Medulla oblongata (tissue), 1 donor: ENCODE measurements around the gene OLAH.
"Not testable (repeated sequence)": the region's sequence is repeated elsewhere in the genome, so short reads cannot be mapped to it uniquely, and the experiment has no call there.

Source experiments
- DNase-seq: peaks from one replicate; pipeline ENCODE4 v3.0.0-alpha.2; 2015; ENCODE audit errors: extremely low spot score

Gene OLAH

DNA sequence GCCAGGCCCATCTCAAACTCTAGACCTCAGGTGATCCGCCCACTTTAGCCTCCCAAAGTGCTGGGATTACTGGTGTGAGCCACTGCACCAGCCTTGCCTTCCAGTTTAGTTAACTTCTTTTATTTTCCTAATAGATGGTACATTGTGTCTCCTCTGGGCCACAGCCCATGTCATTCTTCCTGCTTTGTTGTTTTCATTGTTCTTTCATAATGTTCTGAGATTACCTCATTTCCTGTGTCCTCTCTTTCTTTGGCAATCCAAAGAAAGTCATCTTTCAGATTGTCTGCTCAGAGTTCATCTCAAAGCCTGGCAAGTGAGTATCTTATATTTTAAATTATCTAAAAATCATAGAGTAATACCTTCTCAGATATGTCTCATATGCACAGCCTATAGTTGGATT, at the start of gene OLAH:
Gene OLAH, plus strand, starts transcription at position 270 of the 400 bp plus-strand sequence. CDS start 3,346 bp downstream, outside the sequence.
- DNase-seq: no peak

DNA sequence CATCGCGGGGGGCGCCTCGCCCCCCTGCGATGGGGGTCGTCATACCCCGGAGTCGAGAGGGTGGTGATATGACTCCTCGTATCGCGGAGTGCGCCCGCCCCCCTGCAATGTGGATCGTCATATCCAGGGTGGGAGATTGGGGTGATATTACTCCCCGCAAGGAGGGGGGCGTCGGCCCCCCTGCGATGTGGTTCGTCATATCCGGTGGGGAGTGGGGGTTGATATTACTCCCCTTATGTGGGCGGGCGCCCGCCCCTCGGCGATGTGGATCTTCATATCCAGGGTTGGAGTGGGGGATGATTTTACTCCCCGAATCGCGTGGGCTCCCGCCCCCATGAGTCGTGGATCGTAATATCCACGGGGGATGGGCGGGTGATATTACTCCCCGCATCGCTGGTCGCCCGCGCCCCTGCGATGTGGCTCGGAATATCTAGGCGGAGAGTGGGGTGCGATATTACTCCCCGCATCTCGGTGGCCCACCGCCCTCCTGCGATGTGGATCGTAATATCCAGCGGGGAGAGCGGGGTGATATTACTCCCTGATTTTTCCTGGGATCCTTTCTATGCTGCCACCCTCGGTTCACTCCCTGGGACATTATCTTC, 47.7 kb upstream of the OLAH start:
- no peak for DNase-seq

DNA sequence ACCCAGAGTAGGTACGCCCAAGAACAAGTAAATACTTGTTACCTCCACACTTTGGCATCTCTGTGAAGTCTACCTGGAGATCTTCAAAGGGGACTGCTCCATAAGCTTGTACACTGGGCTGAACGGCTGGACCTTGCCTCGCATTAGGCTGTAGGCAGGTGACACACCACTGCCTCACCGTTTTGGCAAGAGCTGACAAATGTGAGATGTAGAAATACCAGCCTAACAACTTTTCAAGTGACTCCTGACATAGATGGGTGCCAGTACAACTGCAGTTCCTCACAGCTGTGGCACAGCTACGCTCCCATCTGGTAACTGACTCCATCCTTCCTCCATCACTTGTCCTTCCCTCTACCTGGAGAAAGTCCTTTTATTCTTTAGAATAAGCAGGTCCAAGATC, 30.2 kb upstream of the OLAH start:
- DNase-seq: not testable (repeated sequence)

DNA sequence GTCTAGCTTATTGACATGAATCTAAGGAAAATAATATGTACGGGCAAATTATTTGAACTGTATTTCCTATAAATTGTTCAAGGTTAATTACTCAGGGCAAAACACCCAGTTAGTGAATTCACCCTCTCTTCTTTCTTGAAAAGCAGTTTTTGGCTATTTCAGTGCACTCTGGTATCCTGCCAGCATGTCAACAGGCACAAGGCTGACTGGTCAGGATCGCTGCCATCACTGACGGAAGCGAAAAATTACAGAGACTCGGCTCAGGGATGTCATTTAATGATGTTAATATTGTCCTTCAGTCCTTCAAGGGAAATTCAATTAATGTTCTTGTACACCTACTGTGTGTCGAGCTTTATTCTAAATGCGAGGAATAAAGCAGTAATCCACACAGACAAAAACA, 28.3 kb upstream of the OLAH start:
- peak; percentile 30 for DNase-seq

DNA sequence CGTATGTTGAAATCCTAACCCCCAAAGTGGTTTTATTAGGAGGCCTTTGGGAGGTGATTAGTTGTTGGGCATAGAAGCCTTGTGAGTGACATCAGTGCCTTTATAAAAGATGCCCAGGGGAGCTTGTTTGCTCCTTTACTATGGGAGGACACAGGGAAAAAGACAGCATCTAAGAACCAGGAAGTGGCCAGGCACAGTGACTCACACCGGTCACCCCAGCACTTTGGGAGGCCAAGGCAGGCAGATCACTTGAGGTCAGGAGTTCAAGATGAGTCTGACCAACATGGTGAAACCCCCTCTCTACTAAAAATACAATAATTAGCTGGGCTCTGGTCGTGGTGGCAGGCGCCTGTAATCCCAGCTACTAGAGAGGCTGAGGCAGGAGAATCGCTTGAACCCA, 22.8 kb upstream of the OLAH start:
- DNase-seq: not testable (repeated sequence)

DNA sequence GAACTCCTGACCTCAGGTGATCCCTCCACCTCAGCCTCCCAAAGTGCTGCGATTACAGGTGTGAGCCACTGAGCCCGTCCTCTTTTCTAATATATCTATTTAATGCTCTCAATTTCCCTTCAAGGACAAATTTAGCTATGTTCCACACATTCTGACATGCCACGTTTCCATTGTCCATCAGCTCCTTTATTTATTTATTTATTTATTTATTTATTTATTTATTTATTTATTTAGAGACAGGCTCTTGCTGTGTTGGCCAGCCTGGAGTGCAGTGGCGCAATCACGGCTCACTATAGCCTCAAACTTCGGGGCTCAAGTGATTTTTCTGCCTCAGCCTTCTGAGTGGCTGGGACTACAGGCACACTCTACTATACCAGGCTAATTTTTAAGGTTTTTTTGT, 20.7 kb upstream of the OLAH start:
- not testable (repeated sequence) for DNase-seq

DNA sequence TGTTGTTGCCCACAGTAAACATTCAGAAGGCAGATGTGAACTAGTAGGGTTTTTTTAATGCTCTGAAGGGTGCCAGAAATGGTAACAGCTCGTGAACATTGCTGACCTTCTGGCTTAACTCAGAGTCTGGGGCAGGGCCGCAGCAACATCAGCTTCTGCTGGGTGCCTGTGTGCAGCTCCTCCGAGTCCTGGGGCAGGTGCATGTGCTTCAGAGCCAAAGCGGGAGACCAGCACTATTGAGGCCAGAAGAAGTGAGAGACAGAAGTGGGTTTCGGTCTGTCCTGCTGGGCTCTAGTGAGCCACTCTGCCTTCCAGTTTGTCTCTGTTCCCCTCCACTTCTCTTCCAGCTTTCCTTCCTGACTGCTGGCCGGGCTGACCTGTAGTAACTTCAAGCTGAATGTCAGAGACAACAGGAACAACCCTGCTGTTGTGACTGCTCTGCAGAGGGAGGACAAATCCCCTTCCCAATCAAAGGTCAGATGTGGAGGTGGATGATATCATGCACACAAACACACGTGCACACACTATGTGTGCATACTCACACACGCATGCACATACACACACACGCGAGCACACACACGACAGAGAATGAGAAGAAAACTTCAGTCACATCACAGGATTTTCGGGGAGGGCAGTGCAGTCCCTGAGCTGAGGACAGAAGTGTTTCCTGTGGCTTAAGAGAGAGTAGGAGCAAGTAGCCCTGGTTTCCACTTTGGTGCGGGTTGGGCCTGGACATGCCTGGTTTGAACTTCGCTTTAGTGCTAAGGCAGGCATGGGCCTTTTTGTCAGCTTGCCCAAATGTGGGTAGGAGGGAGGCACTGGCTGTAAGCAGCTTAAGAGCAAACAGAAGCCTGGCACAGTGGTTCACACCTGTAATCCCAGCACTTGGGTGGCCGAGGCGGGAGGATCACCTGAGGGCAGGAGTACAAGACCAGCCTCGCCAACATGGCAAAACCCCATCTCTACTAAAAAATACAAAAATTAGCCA, 19.4 kb upstream of the OLAH start:
- DNase-seq: not testable (repeated sequence)

DNA sequence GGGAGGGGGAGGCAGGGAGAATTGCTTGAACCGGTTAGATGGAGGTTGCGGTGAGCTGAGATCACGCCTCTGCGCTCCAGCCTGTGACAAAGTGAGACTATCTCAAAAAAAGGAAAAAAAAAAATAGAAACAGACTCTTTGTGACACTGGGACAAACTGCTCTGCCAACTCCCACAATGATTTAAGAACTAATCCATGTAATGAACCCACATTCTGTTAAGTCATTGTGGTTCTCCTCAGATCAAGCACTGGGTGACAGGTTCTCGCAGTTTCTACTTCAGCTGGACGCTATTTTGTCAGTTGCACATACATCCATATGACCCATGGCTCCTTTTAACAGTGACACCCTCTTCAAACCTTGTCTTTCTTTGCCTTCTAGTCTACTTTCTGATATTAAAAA, 18.7 kb upstream of the OLAH start:
- DNase-seq: not testable (repeated sequence)

DNA sequence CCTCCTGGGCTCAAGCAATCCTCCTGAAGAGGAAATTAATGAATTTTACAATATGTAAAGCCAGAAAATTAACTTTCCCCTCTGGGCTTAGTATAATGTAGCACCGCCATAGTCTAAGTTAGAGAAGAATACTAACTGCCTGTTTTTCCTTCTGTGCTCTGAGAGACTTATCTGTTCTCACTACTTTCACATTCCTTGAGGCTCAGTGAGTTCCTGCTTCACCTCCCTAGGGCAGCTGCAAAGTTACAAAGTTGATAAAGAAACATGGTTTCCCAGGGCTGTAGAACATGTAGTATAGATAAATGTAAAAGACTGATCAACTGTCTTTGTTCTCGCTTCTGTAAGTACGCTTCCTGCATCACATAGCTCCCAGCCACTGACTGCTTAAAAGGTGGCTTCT, 16.0 kb upstream of the OLAH start:
- no peak for DNase-seq

DNA sequence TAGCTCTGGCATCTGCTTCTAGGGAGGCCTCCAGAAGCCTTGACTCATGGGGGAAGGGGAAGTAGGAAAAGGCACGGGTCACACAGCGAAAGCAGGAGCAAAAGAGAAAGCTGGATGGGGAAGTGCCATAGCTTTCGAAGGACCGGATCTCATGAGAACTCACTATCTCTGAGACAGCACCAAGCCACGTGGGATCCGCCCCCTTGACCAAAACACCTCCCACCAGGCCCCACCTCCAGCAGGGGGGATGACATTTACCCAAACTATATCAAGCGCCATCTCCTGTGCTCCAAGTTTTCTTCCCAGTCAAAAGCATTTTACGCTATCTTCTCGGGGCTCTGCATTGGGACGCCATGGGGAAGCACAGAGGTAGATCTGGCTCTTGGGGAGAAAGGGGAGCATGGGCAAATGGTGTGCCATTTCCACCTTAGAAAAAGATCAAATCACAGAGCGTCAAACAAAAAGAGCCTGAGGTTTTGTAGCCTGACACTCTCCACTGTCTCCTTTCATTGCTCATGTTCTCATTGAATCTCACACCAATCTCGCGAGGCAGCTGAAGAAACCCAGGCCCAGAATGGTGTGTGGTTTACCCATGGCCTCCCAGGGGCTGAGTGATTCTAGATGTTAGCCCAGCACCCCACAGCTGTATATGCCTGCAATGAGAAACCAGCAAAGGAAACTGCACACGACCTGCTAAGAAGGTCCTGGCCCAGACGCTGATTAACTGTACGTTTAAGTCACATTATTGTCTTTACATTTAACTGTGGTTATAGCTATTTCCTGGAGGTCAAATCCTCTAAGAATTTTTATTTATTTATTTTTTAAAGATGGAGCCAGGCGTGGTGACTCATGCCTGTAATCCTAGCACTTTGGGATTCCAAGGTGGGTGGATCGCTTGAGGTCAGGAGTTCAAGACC, 8.1 kb upstream of the OLAH start:
- peak; percentile 78 for DNase-seq

DNA sequence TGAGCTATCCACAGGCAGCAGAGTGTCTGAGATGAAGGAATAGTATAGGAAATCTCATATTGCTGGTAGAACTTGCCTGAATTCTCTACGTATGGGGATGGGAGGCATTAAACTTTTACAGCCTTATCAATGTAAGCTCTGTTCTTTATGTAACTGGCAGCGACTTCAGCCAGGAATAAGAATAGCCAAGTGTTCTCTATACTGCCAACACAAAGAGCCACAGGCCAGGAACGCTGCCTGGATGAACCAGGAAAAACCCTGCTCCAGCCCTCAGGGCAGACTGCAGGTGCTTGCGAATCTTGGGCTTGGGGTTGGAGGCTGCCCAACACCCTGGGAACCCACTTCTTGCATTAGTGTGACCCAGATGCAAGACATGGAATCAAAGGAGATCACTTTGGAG, 6.1 kb upstream of the OLAH start:
- no peak for DNase-seq

DNA sequence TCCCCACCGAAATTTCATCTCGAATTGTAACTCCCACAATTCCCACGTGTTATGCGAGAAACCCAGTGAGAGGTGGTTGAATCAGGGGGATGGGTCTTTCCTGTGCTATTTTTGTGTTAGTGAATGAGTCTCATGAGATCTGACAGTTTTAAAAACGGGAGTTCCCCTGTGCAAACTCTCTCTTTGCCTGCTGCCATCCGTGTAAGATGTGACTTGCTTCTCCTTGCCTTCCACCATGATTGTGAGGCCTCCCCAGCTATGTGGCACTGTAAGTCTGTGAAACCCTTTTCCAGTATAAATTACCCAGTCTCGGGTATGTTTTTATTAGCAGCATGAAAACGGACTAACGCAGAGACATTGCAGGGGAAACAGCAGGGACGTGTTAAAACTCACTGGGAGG, 5.3 kb upstream of the OLAH start:
- no peak for DNase-seq

DNA sequence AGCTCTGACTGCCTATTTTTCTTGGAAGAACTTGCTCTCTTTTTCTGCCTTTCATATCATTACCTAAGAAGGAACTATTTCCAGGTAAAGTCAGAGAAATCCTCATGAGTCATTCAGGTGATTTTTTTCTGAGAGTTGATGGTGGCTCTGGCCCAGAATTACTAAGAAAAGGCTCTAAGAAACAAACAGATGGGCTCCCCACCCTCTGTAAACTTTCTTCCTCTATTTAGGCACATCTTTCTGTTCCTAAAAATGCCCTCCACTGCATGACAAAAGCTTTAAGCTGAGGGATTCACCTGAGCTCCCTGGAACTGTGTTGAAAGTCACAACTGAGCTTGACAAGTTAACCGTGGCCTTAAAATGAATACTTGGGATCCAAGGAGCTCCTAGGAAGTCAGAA, 1.6 kb downstream of the OLAH start:
- no peak for DNase-seq

DNA sequence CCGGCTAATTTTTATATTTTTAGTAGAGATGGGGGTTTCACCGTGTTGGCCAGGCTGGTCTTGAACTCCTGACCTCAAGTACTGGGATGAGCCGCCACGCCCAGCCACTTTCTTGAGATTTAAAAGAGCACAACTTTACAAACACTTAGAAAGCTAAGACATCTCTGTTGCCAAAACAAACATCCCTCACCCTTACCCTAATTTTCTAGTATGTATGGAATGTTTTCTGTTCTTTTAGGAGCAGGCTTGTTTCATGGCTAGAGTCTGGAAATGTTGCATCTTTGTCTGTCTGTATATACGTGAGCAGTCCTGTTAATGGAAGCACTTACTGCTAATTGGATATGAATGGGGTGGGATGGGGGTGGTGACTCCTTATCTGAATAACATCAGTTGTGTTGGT, 2.9 kb downstream of the OLAH start:
- DNase-seq: no peak

DNA sequence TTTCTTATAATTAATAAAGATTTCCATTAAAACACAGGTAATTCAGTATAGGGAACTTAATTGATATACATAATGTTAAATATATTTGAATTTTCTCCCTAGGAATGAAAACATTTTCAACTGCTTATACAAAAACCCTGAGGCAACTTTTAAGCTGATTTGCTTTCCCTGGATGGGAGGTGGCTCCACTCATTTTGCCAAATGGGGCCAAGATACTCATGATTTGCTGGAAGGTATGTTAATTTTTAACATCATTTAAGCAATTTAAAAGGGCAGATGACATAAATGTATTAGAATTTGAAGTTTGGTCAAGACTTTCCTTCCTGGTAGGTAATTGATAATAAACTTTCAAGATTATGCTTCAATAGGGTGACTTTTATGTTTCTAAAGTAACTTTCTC, 5.8 kb downstream of the OLAH start:
- DNase-seq: no peak

DNA sequence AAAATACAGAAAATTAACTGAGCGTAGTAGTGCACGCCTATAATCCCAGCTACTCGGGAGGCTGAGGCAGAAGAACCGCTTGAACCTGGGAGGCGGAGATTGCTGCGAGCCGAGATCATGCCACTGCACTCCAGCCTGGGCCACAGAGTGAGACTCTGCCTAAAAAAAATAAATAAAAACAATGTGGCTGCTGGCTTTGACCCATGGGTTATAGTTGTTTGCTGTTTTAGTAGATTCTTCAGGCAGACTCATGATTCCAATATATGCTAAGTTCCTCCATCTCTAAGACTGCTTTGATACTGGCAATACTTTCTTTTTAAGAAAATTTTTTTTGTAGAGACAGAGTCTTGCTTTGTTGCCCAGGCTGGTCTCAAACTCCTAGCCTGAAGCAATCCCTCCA, 8.4 kb downstream of the OLAH start:
- no peak for DNase-seq

DNA sequence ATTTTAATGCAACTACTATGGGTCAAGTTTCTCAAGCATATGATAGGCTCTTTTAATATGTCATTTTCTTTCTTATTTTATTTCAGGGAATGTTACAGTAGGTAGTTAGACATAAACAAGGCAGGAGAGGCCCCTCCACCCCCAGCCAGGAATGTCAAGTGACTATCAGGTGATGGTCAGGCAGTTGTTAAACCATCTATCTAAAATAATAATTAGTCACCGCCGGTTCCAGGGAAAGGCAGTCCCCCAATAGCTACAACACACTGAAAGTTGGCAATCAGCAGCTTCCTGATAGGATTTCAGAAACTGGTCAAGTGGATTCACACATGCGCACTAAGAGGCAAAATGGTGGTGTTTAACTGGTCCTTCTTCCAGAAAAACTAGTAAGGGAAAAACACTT, 9.3 kb downstream of the OLAH start:
- no peak for DNase-seq

DNA sequence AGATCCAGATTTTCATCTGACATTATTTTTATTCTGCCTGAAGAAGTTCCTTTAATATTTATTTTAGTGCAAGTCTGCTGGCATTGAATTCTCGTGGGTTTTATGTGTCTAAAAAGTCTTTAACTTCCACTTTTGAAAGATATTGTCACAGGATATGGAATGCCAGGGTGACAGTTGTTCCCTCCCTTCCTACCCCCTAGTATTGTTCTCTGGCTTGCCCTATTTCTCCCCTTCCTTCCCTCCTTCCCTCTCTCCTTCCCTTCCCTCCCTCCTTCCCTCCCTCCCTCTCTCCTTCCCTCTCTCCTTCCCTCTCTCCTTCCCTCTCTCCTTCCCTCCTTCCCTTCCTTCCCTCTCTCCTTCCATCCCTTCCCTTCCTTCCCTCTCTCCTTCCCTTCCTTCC, 14.9 kb downstream of the OLAH start:
- no peak for DNase-seq

DNA sequence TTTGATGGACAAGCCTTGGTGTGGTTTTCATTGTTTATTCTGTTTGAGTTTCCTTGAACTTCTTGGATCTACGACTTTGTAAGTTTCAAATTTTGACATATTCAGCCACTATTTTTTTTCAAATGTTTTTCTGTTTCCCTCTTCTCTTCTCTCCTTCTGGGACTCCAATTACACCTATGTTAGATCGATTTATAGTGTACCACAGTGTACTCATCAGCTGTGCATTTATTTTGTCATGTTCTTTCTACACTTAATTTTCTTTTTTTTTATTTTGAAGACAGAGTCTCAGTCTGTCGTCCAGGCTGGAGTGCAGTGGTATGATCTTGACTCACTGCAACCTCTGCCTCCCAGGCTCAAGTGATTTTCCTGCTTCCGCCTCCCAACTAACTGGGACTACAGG, 16.2 kb downstream of the OLAH start:
- DNase-seq: no peak

DNA sequence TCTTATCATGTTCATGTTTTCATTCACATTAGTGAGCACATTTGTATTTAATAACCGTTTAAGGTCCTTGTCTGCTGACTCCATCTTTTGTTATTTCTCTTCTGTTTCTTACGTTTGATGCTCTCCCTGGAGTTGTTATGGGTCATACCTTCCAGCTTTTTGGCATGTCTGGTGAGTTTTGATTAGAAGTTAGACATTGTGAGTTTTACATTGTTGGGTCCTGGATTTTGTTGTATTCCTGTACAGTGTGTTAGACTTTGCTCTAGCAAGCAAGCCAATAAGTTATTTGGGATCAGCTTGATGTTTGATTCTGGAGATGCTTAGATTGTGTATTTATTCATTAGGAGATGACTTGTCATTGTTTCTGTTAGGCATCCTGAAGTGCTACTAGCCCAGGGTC, 16.9 kb downstream of the OLAH start:
- no peak for DNase-seq

DNA sequence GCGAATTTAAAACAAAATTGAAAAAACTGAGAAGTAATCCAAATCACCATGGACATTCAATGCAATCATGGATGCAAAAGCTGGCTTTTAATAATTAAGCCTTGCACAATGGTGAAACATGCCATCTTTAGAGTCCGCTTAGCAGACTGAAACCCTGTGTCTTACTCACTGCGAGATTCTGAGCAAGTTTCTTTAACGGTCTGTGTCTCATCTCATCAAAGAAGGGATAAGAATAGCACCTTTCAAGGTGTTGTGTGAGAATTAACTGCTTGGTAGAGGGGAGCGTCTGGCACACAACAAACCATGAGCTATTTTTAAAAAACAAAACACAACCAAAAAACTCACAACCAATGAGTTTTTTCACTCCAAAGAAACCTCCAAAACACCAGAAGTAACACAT, 23.4 kb downstream of the OLAH start:
- no peak for DNase-seq

DNA sequence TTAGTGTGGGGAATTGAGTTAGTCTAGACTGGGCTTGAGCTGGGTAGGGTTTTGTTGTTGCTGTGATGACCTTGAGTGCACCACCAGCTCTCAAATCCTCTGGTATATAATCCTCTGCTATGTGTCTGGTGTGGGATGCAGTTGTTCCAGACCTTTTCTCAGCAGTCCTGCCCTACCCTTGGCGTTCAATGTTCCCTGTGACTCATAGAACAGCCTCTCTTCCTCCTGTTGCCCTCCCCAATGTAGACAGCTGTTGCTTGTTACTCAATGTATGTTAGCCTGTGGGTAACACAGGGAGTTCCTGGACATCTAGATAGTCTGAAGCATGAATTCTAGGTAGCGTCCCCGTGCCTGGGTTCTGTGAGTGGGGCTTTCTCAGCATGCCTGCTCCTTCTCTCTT, 25.1 kb downstream of the OLAH start:
- no peak for DNase-seq
